Sigmoid colon (tissue), 7 donors: ENCODE measurements around the gene HMG20A. TPM values are rescaled to one million over a fixed set of nuclear protein-coding genes. Genes with fewer than 3 reads are reported as not detected.

ENCODE experiments used
- DNase-seq: peaks from one replicate; pipeline ENCODE4 v3.0.0-alpha.2; 2019
- H3K27ac ChIP-seq, 4 donors: fragments of 200-600 bp; sonication (generic); one replicate each; pipeline ENCODE4 v1.5.1; 2016 to 2019; ENCODE audit warnings: mild to moderate bottlenecking in 1 of 4
- H3K27me3 ChIP-seq, 3 donors: fragments of 200-600 bp; sonication (generic); one replicate each; pipeline ENCODE4 v1.5.1; 2019; ENCODE audit warnings: mild to moderate bottlenecking in 1 of 3
- H3K36me3 ChIP-seq, 4 donors: fragments of 200-600 bp; sonication (generic); one replicate each; pipeline ENCODE4 v1.5.1; 2016 to 2019
- H3K4me1 ChIP-seq, 4 donors: fragments of 200-600 bp; sonication (generic); one replicate each; pipeline ENCODE4 v1.5.1; 2017 to 2019
- H3K4me3 ChIP-seq, 4 donors: fragments of 200-600 bp; sonication (generic); one replicate each; pipeline ENCODE4 v1.5.1; 2017 to 2019; ENCODE audit warnings: mild to moderate bottlenecking in 2 of 4, moderate library complexity in 1 of 4
- H3K9me3 ChIP-seq, 4 donors: fragments of 200-600 bp in 3 of 4; sonication (generic) in 3 of 4; one replicate each; pipeline versions ENCODE4 v1.5.1 to v1.6.1; 2013 to 2019
- EP300 ChIP-seq, 4 donors: sonication (generic); formaldehyde crosslinking; IDR thresholded peaks; one replicate each; pipeline ENCODE4 v1.6.1; 2017; ENCODE audit warnings: antibody characterized with exemption in 4 of 4
- POLR2A ChIP-seq, 2 donors: fragments of 450-650 bp; IDR thresholded peaks; one replicate each; pipeline ENCODE4 v1.6.1; 2016; ENCODE audit warnings: antibody characterized with exemption in 2 of 2, mild to moderate bottlenecking in 2 of 2, moderate library complexity in 2 of 2
- POLR2AphosphoS5 ChIP-seq, 4 donors: sonication (generic); formaldehyde crosslinking; IDR thresholded peaks; one replicate each; pipeline ENCODE4 v1.6.1; 2017; ENCODE audit warnings: antibody characterized with exemption in 4 of 4
- WGBS, 2 donors: extraction: QIAGEN DNeasy Blood & Tissue Kit; methylation state at CpG; one replicate each; pipeline ENCODE4 v1.1.7; 2013; 5-methylcytosine and 5-hydroxymethylcytosine counted together
- intact Hi-C: fragments of 100-400 bp; cut with DNase I; formaldehyde crosslinking; loops from one replicate; pipeline ENCODE4 v1.15.1; 2023
- polyA plus RNA-seq, 3 donors: library from polyadenylated mRNA; stranded (reverse); fragments of 200-250 nt; gene quantifications; one replicate each; pipeline ENCODE4 v1.2.3, GENCODE V29; 2013
- total RNA-seq, 4 donors: library from RNA; depleted of rRNA; stranded (reverse); fragments of >200 nt; gene quantifications; one replicate each; pipeline ENCODE4 v1.1.0, GENCODE V29; 2016
- TF ChIP-seq, protein P1 (sequence below), 4 experiments: fragments of 450-650 bp in 3 of 4; fragments of 200-600 bp in 1 of 4; IDR thresholded peaks; one replicate each; pipeline ENCODE4 v1.5.1; 2016 to 2019; ENCODE audit warnings: antibody characterized with exemption in 4 of 4, mild to moderate bottlenecking in 3 of 4, moderate library complexity in 2 of 4
- donor health status: healthy with polysubstance abuse.
- donor health status: Bipolar disorder and iron deficiency.
- donor health status: healthy.

The HMG20A gene
- total and polyA plus RNA-seq, 7 donors = 7.8 to 29.0 (median 22.5) TPM

DNA sequence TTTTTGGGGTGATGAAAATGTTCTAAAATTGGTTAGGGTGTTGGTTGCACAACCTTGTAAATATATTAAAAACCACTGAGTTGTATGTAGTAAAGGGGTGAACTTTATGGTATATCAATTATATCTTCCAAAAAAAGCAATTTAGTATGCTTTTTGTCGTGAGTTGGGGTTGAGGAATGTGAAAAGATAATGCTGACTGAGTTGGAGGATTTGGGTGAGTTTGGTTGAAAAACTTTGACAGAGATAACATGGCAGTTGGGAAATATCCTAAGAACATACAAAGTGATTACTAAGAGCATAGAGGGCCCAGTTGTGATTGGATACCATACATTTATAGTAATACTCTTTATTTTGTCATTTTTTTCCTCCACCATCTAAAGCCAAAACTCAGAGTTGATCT lies 33.6 kb downstream of the HMG20A start:
- no peak for DNase-seq
- Histone ChIP-seq H3K27me3 (no peaks in the 10 kb centered on the region), H3K36me3 (peaks cover 0 to 10% (median 0%) of the 10 kb centered on the region in 4 donors), H3K27ac (peak overlapping the region in 1 of 4 donors; percentile 53), H3K4me1 (peaks cover 0 to 31% (median 26%) of the 10 kb centered on the region in 4 donors), H3K4me3 (no peak overlapping the region), H3K9me3 (no peaks in the 10 kb centered on the region)
- intact Hi-C loops = no loop called here
- TF ChIP-seq POLR2AphosphoS5 (IDR thresholded peaks at IDR 0.05) (no peak), POLR2A (IDR thresholded peaks at IDR 0.05) (no peak), EP300 (IDR thresholded peaks at IDR 0.05) (no peak)
- TF ChIP-seq, protein P1, sequence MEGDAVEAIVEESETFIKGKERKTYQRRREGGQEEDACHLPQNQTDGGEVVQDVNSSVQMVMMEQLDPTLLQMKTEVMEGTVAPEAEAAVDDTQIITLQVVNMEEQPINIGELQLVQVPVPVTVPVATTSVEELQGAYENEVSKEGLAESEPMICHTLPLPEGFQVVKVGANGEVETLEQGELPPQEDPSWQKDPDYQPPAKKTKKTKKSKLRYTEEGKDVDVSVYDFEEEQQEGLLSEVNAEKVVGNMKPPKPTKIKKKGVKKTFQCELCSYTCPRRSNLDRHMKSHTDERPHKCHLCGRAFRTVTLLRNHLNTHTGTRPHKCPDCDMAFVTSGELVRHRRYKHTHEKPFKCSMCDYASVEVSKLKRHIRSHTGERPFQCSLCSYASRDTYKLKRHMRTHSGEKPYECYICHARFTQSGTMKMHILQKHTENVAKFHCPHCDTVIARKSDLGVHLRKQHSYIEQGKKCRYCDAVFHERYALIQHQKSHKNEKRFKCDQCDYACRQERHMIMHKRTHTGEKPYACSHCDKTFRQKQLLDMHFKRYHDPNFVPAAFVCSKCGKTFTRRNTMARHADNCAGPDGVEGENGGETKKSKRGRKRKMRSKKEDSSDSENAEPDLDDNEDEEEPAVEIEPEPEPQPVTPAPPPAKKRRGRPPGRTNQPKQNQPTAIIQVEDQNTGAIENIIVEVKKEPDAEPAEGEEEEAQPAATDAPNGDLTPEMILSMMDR (IDR thresholded peaks at IDR 0.05) = no peak
- WGBS, 2 donors = 96 to 97% methylated on average over 1 of the region's 1 CpG

DNA sequence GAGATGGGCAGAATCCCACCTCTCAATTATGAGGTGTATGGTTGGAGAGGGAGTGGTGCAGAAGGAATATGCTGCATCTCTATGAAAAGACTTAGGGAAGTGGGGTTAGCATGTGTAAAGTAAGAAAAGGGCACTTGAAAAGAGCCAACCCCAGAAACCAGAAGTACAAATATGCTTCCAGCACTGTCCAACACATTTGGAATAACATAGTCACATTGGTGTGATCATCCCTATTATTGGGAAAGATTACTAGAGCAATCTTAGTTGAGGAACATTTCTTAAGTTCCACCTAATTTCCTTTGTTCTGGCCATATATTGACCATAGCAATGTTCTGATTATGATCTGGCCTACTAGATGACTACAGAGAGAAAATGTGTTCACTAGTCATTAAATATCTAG lies 34.3 kb downstream of the HMG20A start:
- peak overlapping the region; percentile 19 to 61 (median 50) for H3K27ac ChIP-seq
- no peak overlapping the region for H3K4me3 ChIP-seq
- TF ChIP-seq POLR2A (IDR thresholded peaks at IDR 0.05) (no peak), POLR2AphosphoS5 (IDR thresholded peaks at IDR 0.05) (peak in 1 of 4 donors; percentile 12)
- TF ChIP-seq, protein P1 (IDR thresholded peaks at IDR 0.05) = no peak
- peaks cover 0 to 16% (median 3%) of the 10 kb centered on the region in 4 donors for H3K36me3 ChIP-seq
- intact Hi-C loops = no loop called here
- H3K27me3 ChIP-seq = no peaks in the 10 kb centered on the region
- H3K4me1 ChIP-seq = peaks cover 0 to 31% (median 26%) of the 10 kb centered on the region in 4 donors
- no peaks in the 10 kb centered on the region for H3K9me3 ChIP-seq
- no peak for DNase-seq

DNA sequence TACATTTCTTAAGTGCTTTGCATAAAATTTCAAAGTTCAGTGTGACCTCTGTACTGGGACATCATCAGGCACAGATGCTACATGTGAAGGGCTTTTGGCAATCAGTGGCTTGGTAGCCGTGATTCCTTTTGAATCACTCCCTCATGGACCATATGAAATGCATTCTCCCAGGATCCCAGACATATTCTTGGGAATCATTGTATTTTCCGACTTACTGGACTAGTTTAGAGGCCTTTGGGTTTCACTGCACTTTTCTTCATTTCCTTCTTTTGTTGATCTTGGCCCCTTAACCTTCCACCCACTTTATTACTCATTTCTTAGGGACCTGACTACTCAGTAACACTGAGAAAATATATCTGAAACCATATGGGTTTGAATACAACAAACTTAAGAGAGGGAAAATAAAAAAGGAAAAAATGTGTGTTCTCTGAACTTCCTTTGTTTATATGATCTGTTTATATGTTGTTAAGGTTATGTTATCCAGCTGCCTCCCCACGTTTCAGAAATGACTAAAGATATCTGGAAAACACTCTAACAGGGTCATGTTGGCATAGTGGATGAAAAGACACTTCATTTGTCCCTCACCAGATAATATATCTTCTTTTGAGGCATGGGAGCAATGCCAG lies 35.1 kb downstream of the HMG20A start:
- Histone ChIP-seq H3K9me3 (no peaks in the 10 kb centered on the region), H3K4me1 (peaks cover 0 to 31% (median 26%) of the 10 kb centered on the region in 4 donors), H3K27ac (peak overlapping the region; percentile 19 to 61 (median 50)), H3K4me3 (no peak overlapping the region), H3K27me3 (no peaks in the 10 kb centered on the region), H3K36me3 (peaks cover 0 to 17% (median 3%) of the 10 kb centered on the region in 4 donors)
- TF ChIP-seq EP300 (IDR thresholded peaks at IDR 0.05) = no peak
- TF ChIP-seq, protein P1 (IDR thresholded peaks at IDR 0.05) = no peak
- TF ChIP-seq POLR2AphosphoS5 (IDR thresholded peaks at IDR 0.05) = peak in 3 of 4 donors; percentile 1 to 48 (median 26)
- no peak for TF ChIP-seq POLR2A (IDR thresholded peaks at IDR 0.05)
- no peak for DNase-seq
- WGBS, 2 donors = 41 to 60% methylated on average over 3 of the region's 3 CpGs
- intact Hi-C loops = no loop called here

DNA sequence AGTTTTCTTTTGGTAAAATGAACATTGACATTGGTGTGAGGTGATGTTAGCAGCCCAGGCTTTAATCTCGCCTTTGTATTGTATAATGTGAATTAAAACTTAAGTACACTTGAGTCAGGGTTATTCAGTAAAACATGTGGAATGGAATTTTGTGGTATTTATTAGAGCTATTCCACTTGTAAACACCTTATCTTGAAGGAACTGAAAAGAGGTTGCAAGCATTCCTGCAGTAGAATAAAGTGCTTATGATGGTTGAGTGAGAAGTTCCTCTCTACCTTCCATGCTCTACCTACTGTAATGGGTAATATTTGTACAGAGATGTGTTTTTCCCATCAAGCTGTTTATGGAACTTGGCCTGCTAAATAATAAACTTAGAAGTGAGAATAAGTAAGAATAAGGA lies 36.1 kb downstream of the HMG20A start:
- H3K36me3 ChIP-seq = peaks cover 0 to 17% (median 3%) of the 10 kb centered on the region in 4 donors
- no peaks in the 10 kb centered on the region for H3K27me3 ChIP-seq
- H3K27ac ChIP-seq = peak overlapping the region in 3 of 4 donors; percentile 46 to 61 (median 53)
- DNase-seq = no peak
- intact Hi-C loops = no loop called here
- TF ChIP-seq POLR2A (IDR thresholded peaks at IDR 0.05) (no peak), POLR2AphosphoS5 (IDR thresholded peaks at IDR 0.05) (no peak), EP300 (IDR thresholded peaks at IDR 0.05) (no peak)
- TF ChIP-seq, protein P1 (IDR thresholded peaks at IDR 0.05) = no peak
- no peaks in the 10 kb centered on the region for H3K9me3 ChIP-seq
- no peak overlapping the region for H3K4me3 ChIP-seq
- H3K4me1 ChIP-seq = peaks cover 0 to 38% (median 30%) of the 10 kb centered on the region in 4 donors
- WGBS, 2 donors = 90 to 91% methylated on average over 1 of the region's 1 CpG
